ENCODE data around the gene SEC22B. TPM values are rescaled to one million over a fixed set of nuclear protein-coding genes. Genes with fewer than 3 reads are reported as not detected.
"Not testable (repeated sequence)": the region's sequence is repeated elsewhere in the genome, so short reads cannot be mapped to it uniquely, and the experiment has no call there.

Gene SEC22B
- total RNA-seq, 3 donors from 2014 or later: 25.0 to 29.2 (median 28.3) TPM

GRCh38 chr1:120122262-120122893 is 53.9 kb downstream of the SEC22B start:
- H3K4me3 ChIP-seq; H3K9me3 ChIP-seq; DNase-seq; H3K4me1 ChIP-seq (ENCODE audit: low read depth); H3K36me3 ChIP-seq (ENCODE audit: low read depth); intact Hi-C loops (cut with DNase I, micrococcal nuclease): not testable (repeated sequence)
- peak; percentile 70 for ATAC-seq

DNA sequence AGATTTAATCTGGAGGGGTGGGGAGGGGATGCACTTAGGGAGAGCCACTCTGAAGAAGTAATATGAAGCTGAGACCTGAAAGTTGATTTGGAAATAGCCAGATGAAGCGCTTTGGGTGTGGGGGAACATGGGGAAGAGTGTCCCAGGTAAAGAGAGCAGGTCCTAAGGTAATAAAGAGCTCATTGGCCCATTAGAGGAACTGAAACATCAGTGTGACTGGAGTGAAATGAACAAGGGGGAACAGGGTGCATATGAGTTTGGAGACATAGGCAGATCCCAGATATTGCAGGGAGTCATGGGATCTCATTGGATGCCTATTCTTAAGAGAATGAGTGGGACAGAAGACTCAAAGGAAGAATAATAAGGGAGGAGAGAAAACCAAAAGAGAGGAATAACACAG is 54.5 kb downstream of the SEC22B start:
- intact Hi-C loops (cut with DNase I, micrococcal nuclease); H3K4me1 ChIP-seq (ENCODE audit: low read depth); H3K4me3 ChIP-seq; DNase-seq; ATAC-seq; H3K9me3 ChIP-seq; H3K36me3 ChIP-seq (ENCODE audit: low read depth): not testable (repeated sequence)

DNA sequence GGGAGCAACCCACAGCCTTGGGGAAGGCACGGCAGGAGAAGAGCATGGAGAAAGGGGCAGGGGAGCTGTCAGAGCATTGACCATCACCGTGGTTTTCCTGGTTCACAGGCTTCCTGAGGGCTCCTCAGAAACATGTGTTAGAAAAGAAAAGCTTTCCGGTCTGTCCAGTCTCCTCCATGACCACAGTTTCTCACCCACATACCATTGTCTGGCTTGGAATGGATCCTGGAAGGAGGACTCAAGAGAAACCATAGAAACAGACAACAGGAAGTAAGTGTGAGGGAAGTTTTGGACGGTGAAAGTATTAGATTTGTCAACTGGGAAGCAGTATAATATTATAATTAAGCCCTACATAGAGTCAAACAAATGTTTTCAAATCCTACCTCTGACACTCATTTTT is 55.8 kb downstream of the SEC22B start:
- H3K36me3 ChIP-seq (ENCODE audit: low read depth); ATAC-seq; DNase-seq; H3K4me1 ChIP-seq (ENCODE audit: low read depth); H3K9me3 ChIP-seq; intact Hi-C loops (cut with DNase I, micrococcal nuclease); H3K4me3 ChIP-seq: not testable (repeated sequence)

GRCh38 chr1:120117371-120118177 is 58.7 kb downstream of the SEC22B start:
- intact Hi-C loops (cut with DNase I, micrococcal nuclease); H3K36me3 ChIP-seq (ENCODE audit: low read depth); H3K4me3 ChIP-seq; H3K9me3 ChIP-seq; H3K4me1 ChIP-seq (ENCODE audit: low read depth): not testable (repeated sequence)
- ATAC-seq (peak; percentile 64), DNase-seq (peak; percentile 25 to 58 (median 40))

GRCh38 chr1:120116094-120116493 is 60.2 kb downstream of the SEC22B start:
- not testable (repeated sequence) for ATAC-seq

DNA sequence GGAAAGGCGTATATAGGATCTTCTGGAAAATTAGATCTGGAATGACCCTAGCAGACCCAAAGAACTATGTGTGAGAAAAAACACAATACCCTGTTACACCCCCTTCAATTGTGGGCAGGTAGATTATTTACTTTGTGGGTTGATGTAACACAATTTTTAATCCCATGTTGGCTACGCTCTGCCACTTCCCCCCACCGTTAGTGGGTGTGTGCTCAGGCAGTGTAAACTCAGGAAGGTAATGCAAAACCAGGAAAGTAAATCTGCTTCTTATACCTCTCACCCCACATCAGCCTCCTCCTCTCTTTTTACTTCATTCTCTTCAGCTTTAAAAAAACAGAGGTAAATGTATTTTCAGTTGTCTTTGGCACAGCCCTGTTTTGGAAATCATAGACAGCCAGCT is 63.2 kb downstream of the SEC22B start:
- H3K4me1 ChIP-seq (ENCODE audit: low read depth); H3K4me3 ChIP-seq; H3K36me3 ChIP-seq (ENCODE audit: low read depth); intact Hi-C loops (cut with DNase I, micrococcal nuclease); DNase-seq; H3K9me3 ChIP-seq: not testable (repeated sequence)
- peak; percentile 83 for ATAC-seq

More at GRCh38 chr1:120116094-120116493, 60.2 kb downstream of the SEC22B start:
- H3K4me1 ChIP-seq (ENCODE audit: low read depth); intact Hi-C loops (cut with DNase I, micrococcal nuclease); H3K36me3 ChIP-seq (ENCODE audit: low read depth); H3K9me3 ChIP-seq; H3K4me3 ChIP-seq; DNase-seq: not testable (repeated sequence)

DNA sequence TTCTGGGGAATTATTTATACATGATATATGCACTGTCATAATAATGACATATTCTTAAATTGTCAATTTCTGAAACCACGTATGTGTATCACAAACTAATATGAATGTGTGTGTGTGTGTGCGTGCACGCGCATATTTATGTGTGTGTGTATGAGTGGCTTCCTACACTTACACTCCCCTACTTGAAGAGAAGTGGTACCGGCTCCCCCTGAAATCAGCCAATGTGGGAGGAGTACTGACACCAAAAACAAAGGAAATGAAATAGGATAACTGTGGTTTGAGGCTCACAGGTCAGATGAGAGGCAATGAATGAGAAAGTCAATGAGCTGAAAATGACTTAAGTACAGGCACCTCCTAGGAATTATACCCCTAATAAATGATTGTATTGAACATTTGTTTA is 64.1 kb downstream of the SEC22B start:
- intact Hi-C loops (cut with DNase I, micrococcal nuclease); H3K36me3 ChIP-seq (ENCODE audit: low read depth); ATAC-seq; H3K4me1 ChIP-seq (ENCODE audit: low read depth); H3K4me3 ChIP-seq; DNase-seq; H3K9me3 ChIP-seq: not testable (repeated sequence)

- H3K4me3 ChIP-seq; H3K36me3 ChIP-seq (ENCODE audit: low read depth); intact Hi-C loops (cut with DNase I, micrococcal nuclease); H3K9me3 ChIP-seq; H3K4me1 ChIP-seq (ENCODE audit: low read depth); ATAC-seq; DNase-seq: not testable (repeated sequence)
These were observed 64.5 kb downstream of the SEC22B start for GRCh38 chr1:120111771-120112170.

GRCh38 chr1:120111008-120111407 is 65.3 kb downstream of the SEC22B start:
- peak; percentile 68 for ATAC-seq
- H3K4me1 ChIP-seq (ENCODE audit: low read depth): not testable (repeated sequence)

GRCh38 chr1:120109656-120110055 is 66.7 kb downstream of the SEC22B start:
- H3K36me3 ChIP-seq (ENCODE audit: low read depth); H3K4me3 ChIP-seq; intact Hi-C loops (cut with DNase I, micrococcal nuclease); ATAC-seq; H3K9me3 ChIP-seq; H3K4me1 ChIP-seq (ENCODE audit: low read depth): not testable (repeated sequence)
- peak in 1 of 3 donors; percentile 25 for DNase-seq

More at GRCh38 chr1:120111008-120111407, 65.3 kb downstream of the SEC22B start:
- H3K36me3 ChIP-seq (ENCODE audit: low read depth); DNase-seq; intact Hi-C loops (cut with DNase I, micrococcal nuclease); H3K4me3 ChIP-seq; H3K9me3 ChIP-seq: not testable (repeated sequence)

GRCh38 chr1:120109180-120109579 is 67.1 kb downstream of the SEC22B start:
- H3K9me3 ChIP-seq; ATAC-seq; H3K4me1 ChIP-seq (ENCODE audit: low read depth); intact Hi-C loops (cut with DNase I, micrococcal nuclease); DNase-seq; H3K4me3 ChIP-seq; H3K36me3 ChIP-seq (ENCODE audit: low read depth): not testable (repeated sequence)

DNA sequence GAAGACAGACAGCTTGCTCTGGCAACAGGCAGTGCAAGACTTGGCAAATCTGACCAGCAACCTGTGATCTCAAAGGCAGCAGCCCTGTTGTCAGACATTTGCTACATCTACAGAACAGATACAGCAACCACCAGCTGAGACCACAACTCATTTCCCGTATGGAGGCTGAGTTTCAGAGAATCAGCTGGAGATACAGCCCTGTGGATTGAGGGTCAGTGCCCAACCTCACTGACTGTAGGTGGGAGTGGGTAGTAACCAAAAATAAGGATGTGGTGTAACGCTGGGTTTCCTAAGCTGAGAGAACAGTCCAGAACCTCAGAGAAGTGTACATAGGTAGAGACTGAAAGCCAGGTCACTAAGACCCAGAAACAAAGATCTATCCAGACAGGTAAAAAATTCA is 71.0 kb downstream of the SEC22B start:
- intact Hi-C loops (cut with DNase I, micrococcal nuclease): not testable (repeated sequence)

DNA sequence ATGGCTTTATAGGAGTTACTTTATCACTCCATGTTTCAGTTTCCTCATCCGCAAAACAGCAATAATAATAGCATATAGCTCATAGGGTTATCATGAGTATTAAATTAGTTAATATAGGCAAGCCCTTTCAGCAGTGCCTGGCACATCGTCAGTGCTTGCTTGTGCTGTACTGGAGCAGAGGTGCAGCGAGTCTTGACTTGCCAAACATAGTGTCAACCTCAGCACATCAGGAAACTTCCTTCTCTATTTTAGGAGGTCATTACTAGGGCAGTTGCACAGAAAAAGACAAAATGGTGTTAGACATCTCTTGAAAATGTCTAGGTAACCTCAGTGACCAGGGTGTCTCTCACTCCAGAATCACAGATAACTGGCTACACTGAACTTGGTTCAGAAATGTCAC is 72.6 kb downstream of the SEC22B start:
- H3K4me3 ChIP-seq; H3K4me1 ChIP-seq (ENCODE audit: low read depth); H3K9me3 ChIP-seq; intact Hi-C loops (cut with DNase I, micrococcal nuclease); DNase-seq; H3K36me3 ChIP-seq (ENCODE audit: low read depth): not testable (repeated sequence)
- ATAC-seq: peak; percentile 34

More for the DNA sequence above, 71.0 kb downstream of the SEC22B start:
- not testable (repeated sequence) for H3K4me1 ChIP-seq (ENCODE audit: low read depth); H3K9me3 ChIP-seq; ATAC-seq; H3K36me3 ChIP-seq (ENCODE audit: low read depth); DNase-seq; H3K4me3 ChIP-seq

DNA sequence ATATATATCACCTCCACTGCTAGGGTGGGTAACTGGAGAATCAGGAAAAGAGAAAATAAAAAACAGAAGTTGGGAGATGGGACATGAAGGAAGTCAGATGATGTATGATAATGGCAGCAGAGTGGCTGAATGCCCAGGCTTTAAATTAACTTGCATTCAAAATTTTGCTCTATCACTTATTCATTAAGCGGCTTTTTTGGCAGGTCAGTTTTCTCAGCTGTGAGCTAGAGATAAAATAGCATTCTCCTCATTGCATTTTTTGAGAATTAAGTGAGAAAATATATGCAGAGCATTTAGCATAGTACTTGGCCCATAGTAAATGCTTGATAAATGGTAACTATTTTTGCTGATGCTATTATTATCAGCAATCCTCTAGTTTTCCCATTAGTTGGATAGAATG is 74.7 kb downstream of the SEC22B start:
- H3K4me1 ChIP-seq (ENCODE audit: low read depth); H3K4me3 ChIP-seq; H3K36me3 ChIP-seq (ENCODE audit: low read depth); ATAC-seq; DNase-seq; H3K9me3 ChIP-seq; intact Hi-C loops (cut with DNase I, micrococcal nuclease): not testable (repeated sequence)
